Stimulated activated CD8-positive, alpha-beta memory T cell treated with anti-CD3 and anti-CD28 coated beads, Interleukin-4, amount 100 ng/mL, for 24 hours (primary cell): ENCODE measurements around the gene C22orf23.

ENCODE experiments used
- DNase-seq: peaks from one replicate; pipeline ENCODE4 v3.0.0-alpha.2; 2020; ENCODE audit warnings: low read depth

The C22orf23 gene

GRCh38 chr22:37897807-37898206, 55.6 kb downstream of the C22orf23 start:
- DNase-seq = no peak

- no peak for DNase-seq
Measured at GRCh38 chr22:37896939-37897338, 56.5 kb downstream of the C22orf23 start.

- DNase-seq = no peak
Measured at GRCh38 chr22:37896181-37896592, 57.2 kb downstream of the C22orf23 start.

GRCh38 chr22:37894939-37895670, 58.3 kb downstream of the C22orf23 start:
- DNase-seq = no peak

GRCh38 chr22:37893583-37893983, 59.8 kb downstream of the C22orf23 start:
- no peak for DNase-seq
